ENCODE measurements around the gene SLC12A3. TPM values are rescaled to one million over a fixed set of nuclear protein-coding genes. Genes with fewer than 3 reads are reported as not detected.

SLC12A3 gene, protein sequence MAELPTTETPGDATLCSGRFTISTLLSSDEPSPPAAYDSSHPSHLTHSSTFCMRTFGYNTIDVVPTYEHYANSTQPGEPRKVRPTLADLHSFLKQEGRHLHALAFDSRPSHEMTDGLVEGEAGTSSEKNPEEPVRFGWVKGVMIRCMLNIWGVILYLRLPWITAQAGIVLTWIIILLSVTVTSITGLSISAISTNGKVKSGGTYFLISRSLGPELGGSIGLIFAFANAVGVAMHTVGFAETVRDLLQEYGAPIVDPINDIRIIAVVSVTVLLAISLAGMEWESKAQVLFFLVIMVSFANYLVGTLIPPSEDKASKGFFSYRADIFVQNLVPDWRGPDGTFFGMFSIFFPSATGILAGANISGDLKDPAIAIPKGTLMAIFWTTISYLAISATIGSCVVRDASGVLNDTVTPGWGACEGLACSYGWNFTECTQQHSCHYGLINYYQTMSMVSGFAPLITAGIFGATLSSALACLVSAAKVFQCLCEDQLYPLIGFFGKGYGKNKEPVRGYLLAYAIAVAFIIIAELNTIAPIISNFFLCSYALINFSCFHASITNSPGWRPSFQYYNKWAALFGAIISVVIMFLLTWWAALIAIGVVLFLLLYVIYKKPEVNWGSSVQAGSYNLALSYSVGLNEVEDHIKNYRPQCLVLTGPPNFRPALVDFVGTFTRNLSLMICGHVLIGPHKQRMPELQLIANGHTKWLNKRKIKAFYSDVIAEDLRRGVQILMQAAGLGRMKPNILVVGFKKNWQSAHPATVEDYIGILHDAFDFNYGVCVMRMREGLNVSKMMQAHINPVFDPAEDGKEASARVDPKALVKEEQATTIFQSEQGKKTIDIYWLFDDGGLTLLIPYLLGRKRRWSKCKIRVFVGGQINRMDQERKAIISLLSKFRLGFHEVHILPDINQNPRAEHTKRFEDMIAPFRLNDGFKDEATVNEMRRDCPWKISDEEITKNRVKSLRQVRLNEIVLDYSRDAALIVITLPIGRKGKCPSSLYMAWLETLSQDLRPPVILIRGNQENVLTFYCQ
- not detected for total RNA-seq

DNA sequence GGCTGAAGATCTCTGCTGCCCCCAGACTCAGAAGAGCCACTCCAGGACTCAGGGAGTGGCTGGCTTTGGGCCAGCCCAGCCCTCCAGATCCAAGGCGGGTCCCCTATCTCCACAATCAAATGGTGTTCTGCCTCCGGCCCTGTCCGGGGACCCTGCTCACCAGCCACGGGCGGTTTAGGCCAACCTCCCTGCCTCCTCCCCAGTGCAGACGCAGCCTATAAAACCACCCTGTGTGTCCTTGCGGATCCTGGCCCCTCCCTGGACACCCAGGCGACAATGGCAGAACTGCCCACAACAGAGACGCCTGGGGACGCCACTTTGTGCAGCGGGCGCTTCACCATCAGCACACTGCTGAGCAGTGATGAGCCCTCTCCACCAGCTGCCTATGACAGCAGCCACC, at the start of gene SLC12A3:
TSS of gene SLC12A3 (plus strand) at position 248 of the 400 bp plus-strand sequence. CDS start at position 277, 29 bp downstream.
- no peak for DNase-seq (ENCODE audit: low spot score)

DNA sequence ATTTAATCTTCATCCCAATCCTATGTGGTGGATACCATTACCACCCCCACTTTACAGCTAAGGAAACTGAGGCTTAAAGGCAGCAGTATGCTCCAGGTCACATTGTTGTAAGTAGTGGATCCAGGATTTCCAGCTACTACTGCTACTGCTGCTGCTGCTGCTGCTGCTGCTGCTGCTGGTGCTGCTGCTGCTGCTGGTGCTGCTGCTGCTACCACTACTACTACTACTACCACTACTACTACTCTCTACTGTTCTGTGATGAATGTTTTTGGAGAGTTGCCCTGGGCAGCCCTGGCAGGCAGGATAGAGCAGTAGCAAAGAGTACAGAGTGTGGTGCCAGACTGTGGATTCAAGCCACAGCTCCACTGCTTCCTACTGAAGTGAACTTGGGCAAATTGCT, 49.3 kb upstream of the SLC12A3 start:
- DNase-seq (ENCODE audit: low spot score), result no peak

DNA sequence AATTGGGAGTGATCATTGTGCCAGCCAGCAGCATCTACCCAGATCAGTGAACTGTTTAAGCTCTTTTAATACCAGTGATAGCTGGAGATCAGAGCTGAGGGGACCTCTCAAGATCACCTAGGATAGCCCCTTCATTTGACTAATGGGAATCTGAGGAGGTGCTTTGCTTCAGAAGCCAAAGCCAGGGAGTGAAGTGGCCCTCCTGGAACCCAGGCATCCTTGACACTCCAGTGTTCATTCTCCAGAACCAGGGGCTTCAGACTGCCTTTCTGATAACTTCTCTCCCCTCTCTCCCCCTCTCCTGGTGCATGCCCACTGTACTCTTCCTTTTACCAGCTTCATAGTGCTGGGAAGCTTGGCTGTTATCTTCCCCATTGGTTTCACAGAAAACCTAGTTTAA, 48.0 kb upstream of the SLC12A3 start:
- DNase-seq (ENCODE audit: low spot score), result no peak

DNA sequence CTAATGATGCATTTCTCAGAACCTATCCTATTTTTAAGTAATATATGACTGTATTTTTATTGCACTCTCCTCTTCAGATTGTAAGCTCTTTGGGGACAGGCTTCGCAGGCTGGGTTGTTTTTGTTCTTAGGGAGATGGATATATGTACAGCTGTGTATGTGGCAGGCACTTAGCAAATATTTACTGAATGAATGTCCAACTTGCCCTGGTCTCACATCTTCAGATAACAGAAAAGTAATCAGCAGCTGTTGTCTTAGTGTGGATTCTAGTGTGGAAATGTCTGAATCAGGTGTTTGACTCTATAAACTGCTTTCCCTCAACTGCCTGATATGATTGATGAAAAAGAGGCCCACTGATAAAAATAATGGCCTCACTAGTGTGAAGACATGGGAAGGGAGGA, 47.1 kb upstream of the SLC12A3 start:
- DNase-seq (ENCODE audit: low spot score), result no peak

DNA sequence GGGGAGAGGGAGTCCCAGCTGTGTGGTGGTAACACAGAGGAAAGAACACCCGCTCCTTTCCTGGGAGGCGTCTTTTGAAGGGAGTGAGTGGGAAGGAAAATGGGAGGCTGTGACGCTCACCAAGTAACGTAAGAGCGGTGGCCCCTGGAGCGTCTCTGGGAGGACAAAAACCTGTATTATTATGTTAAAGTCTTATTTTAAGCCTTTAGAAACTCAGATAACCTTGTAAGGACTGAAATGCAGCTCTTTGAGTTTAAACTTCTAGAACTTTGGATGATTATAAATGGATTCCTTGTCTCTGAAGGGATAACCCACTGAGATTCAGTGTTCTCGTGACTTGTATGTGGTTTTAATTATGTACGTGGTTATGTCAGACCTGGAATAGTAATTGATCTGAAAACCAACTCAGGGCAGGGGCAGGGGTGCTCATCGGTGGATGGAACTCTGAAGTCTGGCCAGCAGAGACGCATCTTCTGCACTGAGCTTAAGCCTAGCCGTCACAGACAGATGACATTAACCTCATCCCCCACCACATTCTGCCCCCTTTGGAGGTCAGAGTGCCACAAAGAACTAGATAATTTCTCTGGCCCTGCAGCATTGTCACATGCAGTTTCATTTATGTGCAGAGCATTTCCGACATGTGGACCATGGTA, 41.8 kb upstream of the SLC12A3 start:
- DNase-seq (ENCODE audit: low spot score), result no peak

DNA sequence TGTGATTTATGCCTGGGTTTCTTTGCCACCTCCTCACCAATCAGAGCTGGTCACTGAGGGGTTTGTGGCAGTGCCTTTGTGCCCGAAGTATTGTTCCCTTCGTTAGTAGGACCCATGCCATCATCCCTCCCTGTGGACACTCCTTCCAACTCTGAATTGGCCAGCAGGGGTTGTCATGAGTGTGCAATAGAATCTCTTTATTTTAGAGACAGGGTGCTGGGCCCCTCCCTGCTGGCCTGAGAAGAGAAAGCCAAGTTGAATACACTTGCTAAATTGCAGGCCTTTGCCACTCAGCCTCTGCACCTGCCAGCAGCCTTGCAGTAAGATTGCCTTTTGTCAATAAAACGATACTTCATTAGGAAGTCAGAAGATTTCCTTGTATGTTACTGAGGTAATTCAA, 40.7 kb upstream of the SLC12A3 start:
- DNase-seq (ENCODE audit: low spot score), result no peak

DNA sequence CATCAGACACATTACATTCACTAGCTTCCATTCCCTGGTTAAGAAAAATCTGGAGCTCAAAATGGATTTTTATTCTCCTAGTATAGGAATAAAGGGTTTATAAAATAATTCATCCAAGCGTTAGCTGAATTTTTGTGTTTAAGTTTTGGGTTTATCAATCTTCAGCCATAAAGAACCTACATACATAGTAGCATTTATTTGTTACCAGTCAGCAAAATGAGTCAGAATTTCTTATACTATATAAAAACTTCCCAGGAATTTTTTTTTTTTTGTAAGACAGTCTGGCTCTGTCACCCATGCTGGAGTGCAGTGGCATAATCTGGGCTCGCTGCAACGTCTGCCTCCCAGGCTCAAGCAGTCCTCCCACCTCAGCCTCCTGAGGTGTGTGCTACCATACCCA, 40.2 kb upstream of the SLC12A3 start:
- DNase-seq (ENCODE audit: low spot score), result no peak

DNA sequence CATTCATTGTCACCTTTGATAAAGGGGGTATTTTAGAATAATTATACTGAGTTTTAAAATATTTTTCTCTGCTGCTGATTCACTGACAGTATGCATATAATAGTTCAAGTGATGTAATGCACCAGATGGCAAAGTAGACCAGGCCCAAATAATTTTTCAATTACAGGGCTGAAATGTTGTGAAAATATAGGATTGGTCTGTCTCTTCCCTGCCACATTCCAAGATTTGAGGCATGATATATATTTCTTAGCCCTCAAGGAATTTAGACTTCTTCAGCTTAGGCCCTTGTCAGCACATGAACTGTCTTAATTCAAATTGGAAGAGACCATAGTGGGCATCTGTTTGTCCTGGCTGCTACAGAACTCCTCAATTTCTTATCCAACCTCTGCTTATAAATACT, 39.2 kb upstream of the SLC12A3 start:
- no peak for DNase-seq (ENCODE audit: low spot score)

DNA sequence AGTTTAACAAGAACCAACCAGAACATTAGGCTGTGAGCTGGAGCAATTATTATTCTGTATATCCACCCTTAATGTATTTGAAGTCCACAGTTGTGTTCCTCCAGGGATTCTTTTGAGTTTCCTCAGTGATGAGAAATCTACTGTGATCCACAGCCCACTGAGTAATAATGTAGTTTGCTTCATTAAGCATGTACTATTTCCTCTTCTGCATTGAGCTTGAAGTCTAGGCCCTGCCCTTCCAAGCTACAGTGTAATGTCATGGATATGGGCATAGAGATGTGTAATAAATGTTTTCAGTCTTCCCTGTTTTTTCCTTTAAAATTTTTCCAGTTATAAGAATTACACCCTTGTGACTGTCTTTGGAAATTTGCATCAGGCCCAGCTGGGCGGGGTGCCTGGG, 36.4 kb upstream of the SLC12A3 start:
- DNase-seq (ENCODE audit: low spot score), result no peak

DNA sequence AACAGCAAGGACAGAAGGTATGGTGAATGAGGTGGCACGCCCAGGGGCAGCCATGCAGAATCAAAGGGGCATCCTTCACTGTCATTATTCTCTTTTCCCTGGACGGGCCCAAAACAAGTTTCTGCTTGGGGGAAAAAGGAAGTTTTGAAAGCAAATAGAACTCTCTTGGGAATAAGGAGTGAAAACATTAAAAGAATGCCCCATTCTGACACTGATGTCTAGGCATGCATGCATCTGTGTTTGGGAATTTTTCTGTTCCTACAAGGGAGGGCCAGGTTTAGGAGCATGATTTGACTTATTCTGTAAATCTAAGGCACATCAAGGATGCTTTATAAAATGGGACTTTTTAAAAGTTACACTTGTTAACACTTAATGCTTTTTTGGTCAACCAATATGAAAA, 34.3 kb upstream of the SLC12A3 start:
- no peak for DNase-seq (ENCODE audit: low spot score)

DNA sequence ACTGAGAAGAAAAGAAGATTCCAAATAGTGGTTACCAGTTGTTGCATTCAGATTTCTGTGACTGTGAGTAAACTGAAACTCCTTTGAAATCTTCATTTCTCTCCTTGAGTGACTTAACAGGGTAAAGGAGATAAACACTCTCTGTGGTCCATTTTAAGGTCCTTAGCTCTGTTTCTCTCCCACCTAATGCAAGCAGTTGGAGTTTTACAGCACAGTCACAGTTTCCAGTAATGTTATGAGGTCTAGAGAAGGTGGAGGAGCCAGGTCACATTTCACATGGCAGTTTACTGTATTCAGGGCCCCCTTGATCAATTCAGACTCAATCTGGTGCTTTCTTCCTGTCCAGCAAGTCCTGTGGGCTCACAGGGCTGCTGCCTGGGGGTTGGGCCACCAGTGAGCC, 32.2 kb upstream of the SLC12A3 start:
- no peak for DNase-seq (ENCODE audit: low spot score)

DNA sequence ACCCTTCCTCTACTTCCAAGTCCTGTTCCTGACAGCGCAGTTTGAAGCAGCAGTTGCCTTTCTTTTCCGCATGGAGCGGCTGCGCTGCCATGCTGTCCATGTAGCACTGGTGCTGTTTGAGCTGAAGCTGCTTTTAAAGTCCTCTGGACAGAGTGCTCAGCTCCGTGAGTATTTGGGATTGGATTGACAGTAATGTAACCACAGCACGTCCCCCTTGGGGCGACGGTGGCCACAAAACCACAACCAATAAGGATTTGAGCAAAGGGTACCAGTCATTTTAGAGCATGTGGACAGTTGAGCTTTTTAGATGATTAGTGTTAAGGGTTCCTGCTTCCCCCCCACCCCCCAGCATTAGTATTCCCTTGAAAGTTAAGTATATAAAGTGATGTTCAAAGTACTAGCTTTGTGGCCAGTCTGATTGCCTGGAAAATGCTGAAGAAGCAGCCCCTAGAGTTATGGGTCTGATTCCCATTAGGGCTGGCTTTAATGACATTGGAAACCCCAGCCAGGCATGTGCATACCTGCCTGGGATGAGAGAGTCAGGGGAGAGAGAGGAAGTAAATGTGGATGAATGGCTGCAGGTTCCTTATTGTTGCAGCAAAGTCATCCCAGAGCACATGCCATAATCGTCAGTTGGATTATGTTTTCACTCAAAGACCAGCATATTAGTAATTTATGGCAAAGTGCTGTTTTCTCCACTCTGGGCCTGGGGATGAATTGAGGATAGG, 31.6 kb upstream of the SLC12A3 start:
- no peak for DNase-seq (ENCODE audit: low spot score)

DNA sequence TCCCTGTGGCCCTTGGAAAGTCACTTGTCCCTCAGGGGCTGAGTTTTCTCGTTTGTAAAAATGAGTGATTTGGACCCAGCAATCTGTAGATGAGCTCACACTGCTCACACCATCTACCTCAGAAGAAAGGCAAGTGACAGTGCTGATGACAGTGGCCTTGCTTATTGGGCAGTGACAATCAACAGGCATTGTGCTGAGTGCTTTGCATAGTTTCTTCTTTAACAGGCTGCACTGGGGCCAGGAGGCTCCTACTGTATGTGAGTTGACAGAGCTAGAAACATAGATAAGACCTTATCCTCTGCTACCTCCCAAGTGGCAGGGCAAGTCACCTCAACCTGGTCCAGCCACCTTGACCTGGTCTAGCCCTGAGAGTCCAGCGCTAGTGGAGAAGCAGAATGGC, 29.7 kb upstream of the SLC12A3 start:
- DNase-seq (ENCODE audit: low spot score), result no peak

DNA sequence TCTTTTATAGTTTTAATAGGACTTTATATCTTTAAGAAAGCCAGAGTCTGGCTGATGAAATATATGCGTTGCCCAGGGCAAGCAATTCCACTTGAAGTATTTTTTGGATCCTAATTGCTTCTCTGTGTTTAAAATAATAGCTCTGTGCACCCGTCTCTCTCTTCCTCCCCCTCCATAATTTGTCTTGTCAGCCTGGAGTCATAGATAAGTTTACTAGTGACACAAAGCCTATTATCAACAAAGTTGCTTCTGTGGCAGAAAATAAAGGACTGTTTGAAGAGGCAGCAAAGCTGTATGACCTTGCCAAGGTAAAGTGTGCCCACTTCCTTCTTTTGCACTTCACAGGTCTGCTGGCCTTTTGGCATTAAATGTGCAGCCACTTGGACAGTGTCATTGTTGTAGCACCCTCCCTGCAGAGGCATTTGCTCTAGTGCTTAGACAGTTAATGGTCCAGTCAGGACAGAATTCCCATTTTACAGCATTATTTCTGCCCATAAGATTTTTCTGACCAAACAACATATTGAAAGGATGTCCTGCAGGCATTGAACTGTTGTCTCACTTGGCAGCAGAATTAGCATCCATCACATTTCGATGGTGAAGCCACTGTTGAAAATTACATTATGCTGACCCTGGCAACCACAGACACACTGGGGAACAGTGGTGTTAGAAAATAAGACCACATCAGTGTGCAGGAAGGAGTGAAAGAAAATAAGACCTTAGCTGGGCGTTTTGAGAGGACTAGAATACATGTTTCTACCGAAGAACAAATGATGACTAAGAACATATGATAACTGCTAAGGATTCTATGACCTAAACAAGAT, 28.4 kb upstream of the SLC12A3 start:
- no peak for DNase-seq (ENCODE audit: low spot score)

DNA sequence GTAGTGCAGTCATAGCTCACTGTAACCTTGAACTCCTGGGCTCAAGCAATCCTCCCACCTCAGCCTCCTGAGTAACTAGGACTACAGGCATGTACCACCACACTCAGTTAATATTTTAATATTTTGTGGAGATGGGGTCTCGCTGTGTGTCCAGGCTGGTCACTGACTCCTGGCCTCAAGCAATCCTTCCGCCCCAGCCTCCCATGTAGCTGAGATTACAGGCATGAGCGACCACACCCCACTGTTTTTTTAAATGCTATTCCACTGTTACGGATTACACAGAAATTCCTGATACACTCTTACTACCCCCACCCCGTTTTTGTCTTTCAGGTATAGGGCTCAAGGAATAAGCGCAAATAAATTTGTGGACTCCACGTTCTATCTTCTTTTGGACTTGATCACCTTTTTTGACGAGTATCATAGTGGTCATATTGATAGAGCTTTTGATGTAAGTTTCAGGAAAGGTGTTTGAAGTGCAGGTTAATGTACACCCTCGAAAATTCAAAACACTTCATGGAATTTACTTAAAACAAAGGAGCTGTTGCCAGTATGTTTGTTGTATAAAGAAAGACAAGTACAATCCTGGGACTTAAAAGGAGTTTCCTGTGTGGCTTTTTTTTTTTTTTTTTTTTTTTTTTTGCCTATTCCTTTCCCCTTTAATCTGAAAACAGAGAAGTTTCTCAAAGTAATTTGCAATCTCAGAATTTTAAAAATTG, 26.2 kb upstream of the SLC12A3 start:
- no peak for DNase-seq (ENCODE audit: low spot score)

DNA sequence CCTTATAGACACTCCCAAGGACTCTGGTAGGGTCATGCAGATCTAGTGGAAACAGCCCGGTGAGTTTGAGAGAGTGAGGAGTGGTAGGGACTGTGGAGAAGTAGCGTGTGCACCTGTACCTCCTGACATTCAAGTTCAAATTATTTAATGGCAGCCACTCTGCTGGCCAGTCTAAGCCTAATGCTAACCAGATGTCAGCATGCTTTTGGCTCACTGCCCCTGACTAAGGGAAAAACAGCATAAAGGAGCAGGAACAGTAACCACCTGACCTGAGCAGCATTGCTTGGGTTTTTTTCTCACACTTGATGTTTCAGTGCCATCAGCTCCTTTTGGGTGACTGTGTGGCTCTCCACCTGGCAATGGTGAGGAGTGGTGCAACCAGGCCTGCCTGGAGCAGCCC, 23.8 kb upstream of the SLC12A3 start:
- no peak for DNase-seq (ENCODE audit: low spot score)

DNA sequence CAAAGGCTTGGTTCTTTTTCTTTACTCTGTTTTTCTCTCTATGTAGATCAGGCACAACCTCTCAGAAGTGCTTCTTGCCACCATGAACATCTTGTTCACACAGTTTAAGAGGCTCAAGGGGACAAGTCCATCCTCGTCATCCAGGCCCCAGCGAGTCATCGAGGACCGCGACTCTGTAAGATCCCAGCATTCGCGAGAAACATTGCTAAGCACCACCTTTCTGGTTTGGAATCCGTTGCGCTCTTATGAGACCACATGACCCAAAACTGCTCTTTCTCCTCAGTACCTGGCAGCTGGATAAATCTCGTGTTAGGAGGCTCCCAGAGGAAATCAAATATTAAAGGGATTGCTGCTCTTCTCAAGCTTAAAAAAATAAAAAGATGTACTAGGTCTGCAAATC, 23.3 kb upstream of the SLC12A3 start:
- DNase-seq (ENCODE audit: low spot score), result no peak

DNA sequence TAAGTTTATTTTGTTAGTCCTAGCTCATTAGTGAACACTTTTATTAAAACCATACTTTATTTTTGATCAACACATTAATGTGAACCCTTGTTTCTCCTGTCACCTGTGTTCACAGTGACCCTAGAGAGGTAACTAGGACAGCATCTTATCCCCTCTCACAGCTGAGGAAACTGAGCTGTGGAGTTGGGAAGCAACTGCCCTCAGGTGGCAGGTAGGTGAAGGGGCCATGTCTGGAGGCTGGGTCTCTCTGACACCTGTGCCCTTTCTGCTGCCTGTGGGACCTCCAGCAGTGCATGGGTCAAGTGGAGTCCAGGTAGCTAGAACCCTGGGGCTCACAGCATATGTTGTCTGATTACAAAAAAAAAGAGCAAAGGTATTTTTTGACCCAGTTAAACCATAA, 22.9 kb upstream of the SLC12A3 start:
- no peak for DNase-seq (ENCODE audit: low spot score)

DNA sequence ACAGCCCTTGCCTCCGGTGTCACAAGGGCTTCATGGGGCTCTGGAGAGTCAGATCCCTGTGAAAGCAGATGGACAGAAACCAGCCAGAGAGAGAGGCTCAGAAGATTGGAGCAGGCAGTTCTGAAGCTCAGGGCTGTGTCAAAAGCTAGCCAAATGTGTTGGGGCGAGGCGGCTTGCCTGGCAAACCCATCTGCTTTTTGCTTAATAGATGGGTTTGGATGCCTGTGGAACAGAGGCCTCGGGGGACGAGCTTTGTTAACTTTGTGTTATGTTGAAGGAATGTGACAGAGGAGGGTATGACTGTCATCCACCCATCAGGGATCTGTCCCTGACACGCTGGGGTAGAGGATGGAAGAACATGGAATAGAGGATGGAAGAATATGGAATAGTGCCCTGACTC, 21.0 kb upstream of the SLC12A3 start:
- DNase-seq (ENCODE audit: low spot score), result no peak
